WTC11 (cell line): ENCODE data around the gene ANXA9.
A peak's percentile ranks its signal among the peaks of the same experiment; 100 is the strongest.

ENCODE experiments used
- ELF4 ChIP-seq: sonication (generic); formaldehyde crosslinking; IDR thresholded peaks from 2 replicates; pipeline ENCODE4 v1.8.1; 2022; ENCODE audit warnings: low read depth, mild to moderate bottlenecking, moderate library complexity, missing genetic modification reagents
- ESRRA ChIP-seq: sonication (generic); formaldehyde crosslinking; IDR thresholded peaks from 2 replicates; pipeline ENCODE4 v1.8.1; 2022; ENCODE audit warnings: mild to moderate bottlenecking, missing genetic modification reagents, borderline replicate concordance
- MAX ChIP-seq: sonication (generic); formaldehyde crosslinking; IDR thresholded peaks from 2 replicates; pipeline ENCODE4 v1.8.0; 2022; ENCODE audit warnings: mild to moderate bottlenecking, missing genetic modification reagents
- PREB ChIP-seq: sonication (generic); formaldehyde crosslinking; IDR thresholded peaks from 2 replicates; pipeline ENCODE4 v1.8.1; 2022; ENCODE audit warnings: mild to moderate bottlenecking, missing genetic modification reagents, moderate library complexity, borderline replicate concordance
- ZNF423 ChIP-seq: fragments of 250-450 bp; sonication (Bioruptor Pico); IDR thresholded peaks from 2 replicates; pipeline ENCODE4 v2.1.2; 2022; ENCODE audit warnings: mild to moderate bottlenecking, moderate library complexity
- ZSCAN18 ChIP-seq: fragments of 250-450 bp; sonication (Bioruptor Pico); IDR thresholded peaks from 2 replicates; pipeline ENCODE4 v2.1.2; 2022; ENCODE audit warnings: mild to moderate bottlenecking, moderate library complexity
- TF ChIP-seq, protein P1 (sequence below): fragments of 200-600 bp; IDR thresholded peaks from 2 replicates; pipeline ENCODE4 v1.8.0; 2022; ENCODE audit warnings: antibody characterized with exemption

DNA sequence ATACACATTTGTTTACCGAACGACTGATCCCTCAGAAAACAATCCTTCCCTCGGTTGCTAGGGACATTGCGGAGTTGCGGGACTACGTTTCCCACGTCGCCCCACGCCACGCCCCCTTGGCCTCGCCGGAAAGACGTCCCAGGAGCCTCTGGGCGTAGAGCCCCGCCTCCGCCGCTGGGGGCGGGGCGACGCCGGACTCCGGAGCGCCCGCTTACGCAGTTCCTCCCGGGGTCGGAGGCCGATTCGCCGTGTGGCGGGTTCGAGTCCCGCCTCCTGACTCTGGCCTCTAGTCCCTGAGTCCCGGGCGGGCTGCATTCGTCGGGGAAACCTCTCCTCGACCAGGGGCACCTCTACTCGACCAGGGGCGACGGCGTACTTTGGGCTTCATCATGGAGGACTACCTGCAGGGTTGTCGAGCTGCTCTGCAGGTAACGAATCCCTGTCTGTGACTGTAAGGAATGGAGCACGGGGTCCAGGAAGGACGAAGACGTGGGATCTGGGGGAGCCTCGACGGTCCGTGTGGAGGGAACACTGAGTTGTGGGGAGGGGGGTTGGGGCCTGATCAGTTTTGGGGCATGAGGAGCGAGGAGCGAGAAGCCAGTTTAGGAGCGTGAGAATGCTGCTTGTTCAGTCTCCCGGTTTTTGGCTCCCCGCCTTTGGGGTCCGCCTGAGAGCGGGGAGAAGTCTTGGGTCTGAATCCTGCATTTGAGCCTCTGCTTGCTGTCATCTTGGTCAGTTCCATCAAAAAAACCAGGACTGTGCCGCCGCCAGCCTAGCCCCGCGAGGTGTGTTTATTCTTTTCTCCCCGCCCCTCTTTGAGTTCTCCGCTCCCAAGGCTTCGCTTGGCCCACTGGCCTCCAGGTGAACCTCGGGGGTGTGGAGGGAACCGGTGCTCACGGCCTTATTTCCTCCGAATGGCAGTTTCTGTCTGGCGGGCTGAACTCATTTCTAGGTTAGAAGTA, 26.4 kb downstream of the ANXA9 start, which contains the start of gene PRUNE1:
- TF ChIP-seq, protein P1, sequence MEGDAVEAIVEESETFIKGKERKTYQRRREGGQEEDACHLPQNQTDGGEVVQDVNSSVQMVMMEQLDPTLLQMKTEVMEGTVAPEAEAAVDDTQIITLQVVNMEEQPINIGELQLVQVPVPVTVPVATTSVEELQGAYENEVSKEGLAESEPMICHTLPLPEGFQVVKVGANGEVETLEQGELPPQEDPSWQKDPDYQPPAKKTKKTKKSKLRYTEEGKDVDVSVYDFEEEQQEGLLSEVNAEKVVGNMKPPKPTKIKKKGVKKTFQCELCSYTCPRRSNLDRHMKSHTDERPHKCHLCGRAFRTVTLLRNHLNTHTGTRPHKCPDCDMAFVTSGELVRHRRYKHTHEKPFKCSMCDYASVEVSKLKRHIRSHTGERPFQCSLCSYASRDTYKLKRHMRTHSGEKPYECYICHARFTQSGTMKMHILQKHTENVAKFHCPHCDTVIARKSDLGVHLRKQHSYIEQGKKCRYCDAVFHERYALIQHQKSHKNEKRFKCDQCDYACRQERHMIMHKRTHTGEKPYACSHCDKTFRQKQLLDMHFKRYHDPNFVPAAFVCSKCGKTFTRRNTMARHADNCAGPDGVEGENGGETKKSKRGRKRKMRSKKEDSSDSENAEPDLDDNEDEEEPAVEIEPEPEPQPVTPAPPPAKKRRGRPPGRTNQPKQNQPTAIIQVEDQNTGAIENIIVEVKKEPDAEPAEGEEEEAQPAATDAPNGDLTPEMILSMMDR, result no peak
- TF ChIP-seq MAX (CRISPR knock-in tag) (peak; percentile 73), PREB (CRISPR knock-in tag) (no peak), ZSCAN18 (CRISPR knock-in tag) (no peak), ESRRA (0 out of 2 replicates have a peak, but pooled peaks have one; percentile 40), ZNF423 (CRISPR knock-in tag) (no peak), ELF4 (CRISPR knock-in tag) (no peak)
